ENCODE results near the gene SLC6A1. TPM values are rescaled to one million over a fixed set of nuclear protein-coding genes. Genes with fewer than 3 reads are reported as not detected.

Gene SLC6A1
- total RNA-seq, 1 experiment from 2014 or later: not detected

- no peaks in the 10 kb centered on the region for H3K9me3 Mint-ChIP-seq (ENCODE audit: unreplicated experiment)
- H3K4me1 Mint-ChIP-seq (ENCODE audit: insufficient read depth, unreplicated experiment): peaks cover 3% of the 10 kb centered on the region
- H3K36me3 Mint-ChIP-seq (ENCODE audit: insufficient read depth, unreplicated experiment): no peaks in the 10 kb centered on the region
- DNase-seq (ENCODE audit: unreplicated experiment): no peak
- intact Hi-C loops (cut with micrococcal nuclease): no loop called here
- no peak overlapping the region for H3K4me3 Mint-ChIP-seq (ENCODE audit: unreplicated experiment)
- H3K27me3 Mint-ChIP-seq (ENCODE audit: insufficient read depth, unreplicated experiment): peaks cover 58% of the 10 kb centered on the region
- CTCF ChIA-PET: no interaction called here
- POLR2A ChIA-PET: no interaction called here
- BruUV-seq (replicated peaks): no TSS peak
- TF ChIP-seq CTCF (IDR thresholded peaks at IDR 0.05; ENCODE audit: unreplicated experiment): no peak
- H3K27ac Mint-ChIP-seq (ENCODE audit: low read depth, unreplicated experiment): no peak overlapping the region
These were observed 4.4 kb upstream of the SLC6A1 start for GRCh38 chr3:10988001-10988665.

GRCh38 chr3:10988991-10989484 lies 3.5 kb upstream of the SLC6A1 start:
- no peaks in the 10 kb centered on the region for H3K36me3 Mint-ChIP-seq (ENCODE audit: insufficient read depth, unreplicated experiment)
- H3K27ac Mint-ChIP-seq (ENCODE audit: low read depth, unreplicated experiment): no peak overlapping the region
- ChIA-PET CTCF (no interaction called here), POLR2A (no interaction called here)
- H3K27me3 Mint-ChIP-seq (ENCODE audit: insufficient read depth, unreplicated experiment): peaks cover 67% of the 10 kb centered on the region
- intact Hi-C loops (cut with micrococcal nuclease): no loop called here
- no peaks in the 10 kb centered on the region for H3K4me1 Mint-ChIP-seq (ENCODE audit: insufficient read depth, unreplicated experiment)
- H3K9me3 Mint-ChIP-seq (ENCODE audit: unreplicated experiment): no peaks in the 10 kb centered on the region
- H3K4me3 Mint-ChIP-seq (ENCODE audit: unreplicated experiment): no peak overlapping the region
- TF ChIP-seq CTCF (IDR thresholded peaks at IDR 0.05; ENCODE audit: unreplicated experiment): no peak
- no peak for DNase-seq (ENCODE audit: unreplicated experiment)
- no TSS peak for BruUV-seq (replicated peaks)

GRCh38 chr3:10992943-10993728 lies 588 bp downstream of the SLC6A1 start:
- Mint-ChIP-seq H3K9me3 (ENCODE audit: unreplicated experiment) (no peaks in the 10 kb centered on the region), H3K4me1 (ENCODE audit: insufficient read depth, unreplicated experiment) (peaks cover 4% of the 10 kb centered on the region), H3K36me3 (ENCODE audit: insufficient read depth, unreplicated experiment) (no peaks in the 10 kb centered on the region), H3K27ac (ENCODE audit: low read depth, unreplicated experiment) (no peak overlapping the region), H3K27me3 (ENCODE audit: insufficient read depth, unreplicated experiment) (peaks cover 78% of the 10 kb centered on the region), H3K4me3 (ENCODE audit: unreplicated experiment) (no peak overlapping the region)
- ChIA-PET POLR2A (no interaction called here), CTCF (interaction anchor here (1.6 kb wide), 1 partner anchor 10 kb away, joined by 8 read pairs; no protein-coding TSS in a partner anchor)
- no TSS peak for BruUV-seq (replicated peaks)
- TF ChIP-seq CTCF (IDR thresholded peaks at IDR 0.05; ENCODE audit: unreplicated experiment): no peak
- intact Hi-C loops (cut with micrococcal nuclease): no loop called here
- no peak for DNase-seq (ENCODE audit: unreplicated experiment)

- H3K4me1 Mint-ChIP-seq (ENCODE audit: insufficient read depth, unreplicated experiment): peaks cover 9% of the 10 kb centered on the region
- no peaks in the 10 kb centered on the region for H3K9me3 Mint-ChIP-seq (ENCODE audit: unreplicated experiment)
- no TSS peak for BruUV-seq (replicated peaks)
- no peak for DNase-seq (ENCODE audit: unreplicated experiment)
- no peak overlapping the region for H3K4me3 Mint-ChIP-seq (ENCODE audit: unreplicated experiment)
- TF ChIP-seq CTCF (IDR thresholded peaks at IDR 0.05; ENCODE audit: unreplicated experiment): no peak
- ChIA-PET CTCF (interaction anchor here (1.6 kb wide), 1 partner anchor 10 kb away, joined by 8 read pairs; no protein-coding TSS in a partner anchor), POLR2A (no interaction called here)
- H3K36me3 Mint-ChIP-seq (ENCODE audit: insufficient read depth, unreplicated experiment): no peaks in the 10 kb centered on the region
- H3K27ac Mint-ChIP-seq (ENCODE audit: low read depth, unreplicated experiment): no peak overlapping the region
- H3K27me3 Mint-ChIP-seq (ENCODE audit: insufficient read depth, unreplicated experiment): peaks cover 76% of the 10 kb centered on the region
- intact Hi-C loops (cut with micrococcal nuclease): no loop called here
These were observed 1.1 kb downstream of the SLC6A1 start for GRCh38 chr3:10993729-10994065.
